GM21825 (cell line): Measurements from ENCODE around the gene KRTAP19-7.

Source experiments
- ATAC-seq: cut with Tn5 transposase; IDR thresholded peaks from one replicate; pipeline ENCODE4 v1.9.1; 2021; ENCODE audit warnings: mild to moderate bottlenecking, moderate library complexity; ENCODE audit not compliant: unreplicated experiment

The KRTAP19-7 gene

GRCh38 chr21:30561264-30561895, at the start of gene KRTAP19-7:
KRTAP19-7 (minus strand) TSS chr21:30561314; CDS start chr21:30561289, 25 bp downstream.
- no peak for ATAC-seq

- ATAC-seq: no peak
Measured at GRCh38 chr21:30605968-30606367, 44.9 kb upstream of the KRTAP19-7 start.

GRCh38 chr21:30600787-30601186, 39.7 kb upstream of the KRTAP19-7 start, which contains the start of gene KRTAP22-1:
KRTAP22-1 (plus strand) TSS chr21:30601087.
- no peak for ATAC-seq

- ATAC-seq: no peak
Measured at GRCh38 chr21:30598802-30599201, 37.7 kb upstream of the KRTAP19-7 start, which contains the start of gene KRTAP6-2. KRTAP6-2 (minus strand) TSS chr21:30598902; CDS start chr21:30598874, 28 bp downstream.

GRCh38 chr21:30592140-30592539, 31.0 kb upstream of the KRTAP19-7 start, which contains the start of gene KRTAP6-3:
KRTAP6-3 (plus strand) TSS chr21:30592440; CDS start chr21:30592446, 6 bp downstream.
- no peak for ATAC-seq

- no peak for ATAC-seq
Measured at GRCh38 chr21:30590297-30590696, 29.2 kb upstream of the KRTAP19-7 start, which contains the start of gene KRTAP22-2. KRTAP22-2 (minus strand) TSS chr21:30590397.

- no peak for ATAC-seq
Measured at GRCh38 chr21:30582870-30583269, 21.8 kb upstream of the KRTAP19-7 start.

GRCh38 chr21:30580132-30580531, 19.0 kb upstream of the KRTAP19-7 start:
- no peak for ATAC-seq

GRCh38 chr21:30579346-30579745, 18.2 kb upstream of the KRTAP19-7 start:
- ATAC-seq: no peak

GRCh38 chr21:30577766-30578165, 16.7 kb upstream of the KRTAP19-7 start:
- ATAC-seq: no peak

- no peak for ATAC-seq
Measured at GRCh38 chr21:30567617-30568016, 6.5 kb upstream of the KRTAP19-7 start.

GRCh38 chr21:30563630-30564029, 2.5 kb upstream of the KRTAP19-7 start:
- ATAC-seq: no peak

GRCh38 chr21:30563072-30563471, 2.0 kb upstream of the KRTAP19-7 start:
- ATAC-seq: no peak

- ATAC-seq: no peak
Measured at GRCh38 chr21:30561957-30562356, 843 bp upstream of the KRTAP19-7 start.

GRCh38 chr21:30555095-30555494, 6.0 kb downstream of the KRTAP19-7 start:
- no peak for ATAC-seq

GRCh38 chr21:30552782-30553181, 8.3 kb downstream of the KRTAP19-7 start:
- ATAC-seq: no peak

GRCh38 chr21:30541764-30542163, 19.4 kb downstream of the KRTAP19-7 start, which contains the start of gene KRTAP19-6:
KRTAP19-6 (minus strand) TSS chr21:30541864; CDS start chr21:30541833, 31 bp downstream.
- ATAC-seq: no peak

- no peak for ATAC-seq
Measured at GRCh38 chr21:30518876-30519275, 42.2 kb downstream of the KRTAP19-7 start.

GRCh38 chr21:30515681-30516080, 45.4 kb downstream of the KRTAP19-7 start:
- no peak for ATAC-seq
